AG04449 (cell line): ENCODE results near the gene EMC1.

Experiments
- CTCF ChIA-PET: fragments of 350-600 bp; formaldehyde crosslinking; extraction: SDS; loops from one replicate; lab custom pipeline; 2021; ENCODE audit warnings: antibody characterized with exemption; lab: Yijun Ruan, JAX
- POLR2A ChIA-PET: fragments of 400-600, 350-600 bp; formaldehyde crosslinking; extraction: SDS; loops from one replicate; lab custom pipeline; 2020; ENCODE audit warnings: antibody characterized with exemption, inconsistent platforms; lab: Yijun Ruan, JAX
- DNase-seq: peaks from one replicate; pipeline ENCODE4 v3.0.0-alpha.2; 2010; ENCODE audit warnings: low read depth, low spot score
- H3K4me3 ChIP-seq: 2 replicates; pipeline ENCODE4 v1.5.1; 2011; ENCODE audit warnings: low read depth, mild to moderate bottlenecking, control low read depth, low read length
- CTCF ChIP-seq: IDR thresholded peaks from one replicate; pipeline ENCODE4 v1.5.1; 2011; ENCODE audit warnings: mild to moderate bottlenecking, moderate library complexity, low read length, control low read depth, inconsistent platforms; ENCODE audit not compliant: insufficient read depth; ENCODE audit errors: missing control alignments

EMC1 gene

GRCh38 chr1:19213580-19213979 is 37.7 kb downstream of the EMC1 start:
- ChIA-PET POLR2A (no interaction called here), CTCF (interaction anchor here (1.2 kb wide), 1 partner anchor 12 kb away, joined by 3 read pairs; no protein-coding TSS in a partner anchor)
- no peak for DNase-seq
- no peak for TF ChIP-seq CTCF
- H3K4me3 ChIP-seq, result no peak overlapping the region

- no peak for TF ChIP-seq CTCF
- DNase-seq, result no peak
- no peak overlapping the region for H3K4me3 ChIP-seq
- ChIA-PET POLR2A (no interaction called here), CTCF (interaction anchor here (1.3 to 2.9 kb wide), 2 partner anchors 29 to 304 kb away, joined by 3 to 17 read pairs; no protein-coding TSS in a partner anchor)
These were observed 39.2 kb downstream of the EMC1 start for GRCh38 chr1:19212167-19212566.

GRCh38 chr1:19210772-19211549 is 40.4 kb downstream of the EMC1 start:
- no peak for DNase-seq
- ChIA-PET CTCF (interaction anchor here (1.0 to 2.9 kb wide), 3 partner anchors 28 to 440 kb away, joined by 3 to 17 read pairs (median 3); no protein-coding TSS in a partner anchor), POLR2A (no interaction called here)
- no peak for TF ChIP-seq CTCF
- peak overlapping the region; percentile 97 for H3K4me3 ChIP-seq

- DNase-seq, result peak; percentile 52
- TF ChIP-seq CTCF, result no peak
- peak within 1 kb of the TSS; percentile 97 for H3K4me3 ChIP-seq
- POLR2A ChIA-PET, result interaction anchor here (1.2 kb wide), 1 partner anchor 41 kb away, joined by 3 read pairs; the partner anchor contains the start of gene EMC1
- CTCF ChIA-PET, result interaction anchor here (1.2 to 2.9 kb wide), 2 partner anchors 28 to 31 kb away, joined by 3 to 17 read pairs; no protein-coding TSS in a partner anchor
These were observed 41.1 kb downstream of the EMC1 start, which contains the start of gene UBR4 for GRCh38 chr1:19209990-19210771. TSS of gene UBR4 (minus strand) at chr1:19210266. CDS start at chr1:19210248, 18 bp downstream.

GRCh38 chr1:19209439-19209989 is 41.8 kb downstream of the EMC1 start:
- CTCF ChIA-PET, result interaction anchor here (0.9 to 1.6 kb wide), 3 partner anchors 13 to 442 kb away, joined by 4 read pairs; no protein-coding TSS in a partner anchor
- no peak for DNase-seq
- peak overlapping the region; percentile 97 for H3K4me3 ChIP-seq
- POLR2A ChIA-PET, result interaction anchor here (1.2 kb wide), 1 partner anchor 42 kb away, joined by 3 read pairs; the partner anchor contains the start of gene EMC1
- TF ChIP-seq CTCF, result no peak
